Stimulated activated CD4-positive, alpha-beta T cell treated with anti-CD3 and anti-CD28 coated beads, Interleukin-12 subunit alpha, Interleukin-12 subunit beta, amount 100 ng/mL, for 4 hours (primary cell): ENCODE measurements around the gene ACSL3.
A peak's percentile ranks its signal among the peaks of the same experiment; 100 is the strongest.

Source experiments
- DNase-seq: peaks from one replicate; pipeline ENCODE4 v3.0.0-alpha.2; 2020

ACSL3 gene

GRCh38 chr2:222883420-222883819 is 22.6 kb downstream of the ACSL3 start:
- DNase-seq, result no peak

GRCh38 chr2:222884114-222884771 is 23.4 kb downstream of the ACSL3 start:
- DNase-seq, result no peak

GRCh38 chr2:222884805-222885424 is 24.1 kb downstream of the ACSL3 start:
- DNase-seq, result no peak

GRCh38 chr2:222887124-222887523 is 26.3 kb downstream of the ACSL3 start:
- DNase-seq, result no peak

GRCh38 chr2:222888716-222889115 is 27.9 kb downstream of the ACSL3 start:
- DNase-seq, result no peak

- DNase-seq, result no peak
Measured at GRCh38 chr2:222891890-222892289, 31.1 kb downstream of the ACSL3 start.

GRCh38 chr2:222892321-222892720 is 31.5 kb downstream of the ACSL3 start:
- DNase-seq, result no peak

GRCh38 chr2:222892761-222893160 is 31.9 kb downstream of the ACSL3 start:
- no peak for DNase-seq

GRCh38 chr2:222893716-222894115 is 32.9 kb downstream of the ACSL3 start:
- DNase-seq, result no peak

- no peak for DNase-seq
Measured at GRCh38 chr2:222895144-222895543, 34.3 kb downstream of the ACSL3 start.

GRCh38 chr2:222897898-222898297 is 37.1 kb downstream of the ACSL3 start:
- no peak for DNase-seq

- DNase-seq, result no peak
Measured at GRCh38 chr2:222899413-222900181, 38.8 kb downstream of the ACSL3 start.

- DNase-seq, result no peak
Measured at GRCh38 chr2:222900354-222900753, 39.5 kb downstream of the ACSL3 start.

- DNase-seq, result no peak
Measured at GRCh38 chr2:222902660-222903059, 41.8 kb downstream of the ACSL3 start.

- peak; percentile 19 for DNase-seq
Measured at GRCh38 chr2:222903234-222904220, 42.7 kb downstream of the ACSL3 start.

GRCh38 chr2:222904557-222905258 is 43.9 kb downstream of the ACSL3 start:
- DNase-seq, result no peak

GRCh38 chr2:222907048-222907447 is 46.2 kb downstream of the ACSL3 start:
- DNase-seq, result no peak

GRCh38 chr2:222907790-222908441 is 47.1 kb downstream of the ACSL3 start:
- no peak for DNase-seq

GRCh38 chr2:222909286-222909685 is 48.5 kb downstream of the ACSL3 start:
- no peak for DNase-seq

GRCh38 chr2:222912117-222912516 is 51.3 kb downstream of the ACSL3 start:
- no peak for DNase-seq

GRCh38 chr2:222912776-222913175 is 51.9 kb downstream of the ACSL3 start:
- DNase-seq, result no peak
